ENCODE results near the gene PLIN5. TPM values are rescaled to one million over a fixed set of nuclear protein-coding genes. Genes with fewer than 3 reads are reported as not detected.

Gene PLIN5
- total and polyA plus RNA-seq, 2 donors (not counting 1 experiment from before 2014, with no cell fraction given): not detected

- no peaks in the 10 kb centered on the region for H3K79me2 ChIP-seq (ENCODE audit: control insufficient read depth, insufficient read depth, low read length)
- H3K36me3 ChIP-seq (ENCODE audit: control insufficient read depth, insufficient read depth, low read length): peaks cover 21% of the 10 kb centered on the region
- no peaks in the 10 kb centered on the region for H3K9me3 ChIP-seq (ENCODE audit: control insufficient read depth, insufficient read depth, low read depth, low read length)
- no peak overlapping the region for H3K27ac ChIP-seq (ENCODE audit: insufficient read depth, low read length)
- no peak for DNase-seq (ENCODE audit: low read depth in 2 of 2)
- TF ChIP-seq EZH2 (IDR thresholded peaks at IDR 0.05; ENCODE audit: low read length, missing control alignments) (no peak), CTCF (conservative IDR thresholded peaks at IDR 0.05 in 1 of 2, IDR thresholded peaks at IDR 0.05 in 1 of 2; ENCODE audit: low read depth in 1 of 2, low read length in 2 of 2) (no peak)
- H3K4me2 ChIP-seq (ENCODE audit: extremely low read depth, insufficient read depth, low read length): no peak overlapping the region
- no peak overlapping the region for H3K9ac ChIP-seq (ENCODE audit: insufficient read depth, low read length)
- no peaks in the 10 kb centered on the region for H4K20me1 ChIP-seq (ENCODE audit: control insufficient read depth, extremely low read depth, insufficient read depth, low read length)
- H3K27me3 ChIP-seq (ENCODE audit: control insufficient read depth, insufficient read depth, low read length): no peaks in the 10 kb centered on the region
- peaks cover 2% of the 10 kb centered on the region for H3K4me1 ChIP-seq (ENCODE audit: control insufficient read depth, extremely low read depth, insufficient read depth, low read length)
- H2AFZ ChIP-seq (ENCODE audit: low read length): no peak overlapping the region
- no peak overlapping the region for H3K4me3 ChIP-seq (replicated peaks in 1 of 4; ENCODE audit: control extremely low read depth in 1 of 4, insufficient read depth in 1 of 4, low read depth in 3 of 4, low read length in 4 of 4)
Observed at GRCh38 chr19:4501691-4502090, 33.3 kb downstream of the PLIN5 start.

DNA sequence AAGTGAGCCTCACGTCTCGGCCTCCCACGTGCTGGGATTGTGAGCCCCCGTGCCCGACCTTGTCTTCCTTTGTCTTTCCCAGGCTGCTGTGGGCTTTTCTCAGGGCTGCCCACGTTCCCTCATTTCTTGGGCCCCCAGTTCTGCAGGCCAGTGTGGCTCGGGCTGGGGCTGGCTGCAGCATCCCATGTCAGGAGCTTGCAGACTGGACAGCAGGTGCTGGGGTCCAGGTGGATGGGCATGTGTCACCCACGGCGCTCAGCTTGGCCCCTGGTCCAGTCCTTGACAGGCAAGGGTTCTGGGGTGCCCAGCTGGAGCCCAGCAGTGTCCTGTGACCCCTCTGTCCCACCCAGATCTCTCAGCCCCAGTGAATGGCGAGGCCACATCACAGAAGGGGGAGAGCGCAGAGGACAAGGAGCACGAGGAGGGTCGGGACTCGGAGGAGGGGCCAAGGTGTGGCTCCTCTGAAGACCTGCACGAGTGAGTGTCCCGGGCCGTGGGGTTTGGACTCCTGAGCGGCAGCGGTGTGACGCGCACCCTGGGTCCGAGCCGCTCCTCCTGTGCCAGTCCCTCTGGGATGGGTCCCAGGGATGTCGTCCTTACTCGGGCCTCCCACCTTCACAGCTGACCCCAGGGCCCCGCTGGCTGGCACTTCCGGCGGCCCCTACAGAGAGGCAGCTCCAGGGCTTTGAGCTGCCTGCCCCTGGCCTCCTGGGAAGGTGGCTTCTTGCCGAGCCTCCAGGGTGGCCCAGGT, 34.0 kb downstream of the PLIN5 start:
- Histone ChIP-seq H3K4me2 (ENCODE audit: extremely low read depth, insufficient read depth, low read length) (no peak overlapping the region), H3K9me3 (ENCODE audit: control insufficient read depth, insufficient read depth, low read depth, low read length) (no peaks in the 10 kb centered on the region), H3K4me1 (ENCODE audit: control insufficient read depth, extremely low read depth, insufficient read depth, low read length) (no peaks in the 10 kb centered on the region), H2AFZ (ENCODE audit: low read length) (no peak overlapping the region), H3K27ac (ENCODE audit: insufficient read depth, low read length) (no peak overlapping the region), H3K4me3 (replicated peaks in 1 of 4; ENCODE audit: control extremely low read depth in 1 of 4, insufficient read depth in 1 of 4, low read depth in 3 of 4, low read length in 4 of 4) (no peak overlapping the region), H3K36me3 (ENCODE audit: control insufficient read depth, insufficient read depth, low read length) (peaks cover 21% of the 10 kb centered on the region), H3K9ac (ENCODE audit: insufficient read depth, low read length) (no peak overlapping the region), H3K27me3 (ENCODE audit: control insufficient read depth, insufficient read depth, low read length) (no peaks in the 10 kb centered on the region), H3K79me2 (ENCODE audit: control insufficient read depth, insufficient read depth, low read length) (no peaks in the 10 kb centered on the region), H4K20me1 (ENCODE audit: control insufficient read depth, extremely low read depth, insufficient read depth, low read length) (no peaks in the 10 kb centered on the region)
- TF ChIP-seq EZH2 (IDR thresholded peaks at IDR 0.05; ENCODE audit: low read length, missing control alignments): no peak
- TF ChIP-seq CTCF (conservative IDR thresholded peaks at IDR 0.05 in 1 of 2, IDR thresholded peaks at IDR 0.05 in 1 of 2; ENCODE audit: low read depth in 1 of 2, low read length in 2 of 2): no peak
- DNase-seq (ENCODE audit: low read depth in 2 of 2): no peak

DNA sequence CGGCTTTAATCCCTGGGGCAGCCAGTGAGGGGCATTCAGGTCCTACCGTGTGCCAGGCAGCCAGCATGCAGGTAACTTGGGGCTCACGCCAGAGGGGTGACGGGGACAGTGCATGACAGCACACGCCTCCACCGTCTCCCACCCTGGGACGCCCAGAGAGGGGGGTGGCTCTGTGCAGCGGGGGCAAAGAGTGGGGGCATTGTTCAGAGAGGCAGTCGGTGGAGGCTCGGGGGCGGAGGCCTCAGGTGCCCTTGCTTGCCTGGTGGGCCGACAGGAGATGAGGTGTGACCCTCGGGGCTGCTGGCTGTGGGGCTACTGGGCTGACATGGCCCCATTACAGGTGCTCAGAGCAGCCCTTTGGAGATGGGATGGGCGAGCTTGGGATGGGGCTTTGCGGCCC, 35.2 kb downstream of the PLIN5 start:
- H2AFZ ChIP-seq (ENCODE audit: low read length): no peak overlapping the region
- no peak for TF ChIP-seq EZH2 (IDR thresholded peaks at IDR 0.05; ENCODE audit: low read length, missing control alignments)
- no peak for TF ChIP-seq CTCF (conservative IDR thresholded peaks at IDR 0.05 in 1 of 2, IDR thresholded peaks at IDR 0.05 in 1 of 2; ENCODE audit: low read depth in 1 of 2, low read length in 2 of 2)
- no peak for DNase-seq (ENCODE audit: low read depth in 2 of 2)
- H3K27me3 ChIP-seq (ENCODE audit: control insufficient read depth, insufficient read depth, low read length): no peaks in the 10 kb centered on the region
- no peaks in the 10 kb centered on the region for H4K20me1 ChIP-seq (ENCODE audit: control insufficient read depth, extremely low read depth, insufficient read depth, low read length)
- no peak overlapping the region for H3K27ac ChIP-seq (ENCODE audit: insufficient read depth, low read length)
- no peak overlapping the region for H3K4me3 ChIP-seq (replicated peaks in 1 of 4; ENCODE audit: control extremely low read depth in 1 of 4, insufficient read depth in 1 of 4, low read depth in 3 of 4, low read length in 4 of 4)
- H3K36me3 ChIP-seq (ENCODE audit: control insufficient read depth, insufficient read depth, low read length): peaks cover 21% of the 10 kb centered on the region
- H3K4me2 ChIP-seq (ENCODE audit: extremely low read depth, insufficient read depth, low read length): no peak overlapping the region
- H3K4me1 ChIP-seq (ENCODE audit: control insufficient read depth, extremely low read depth, insufficient read depth, low read length): no peaks in the 10 kb centered on the region
- H3K79me2 ChIP-seq (ENCODE audit: control insufficient read depth, insufficient read depth, low read length): no peaks in the 10 kb centered on the region
- no peaks in the 10 kb centered on the region for H3K9me3 ChIP-seq (ENCODE audit: control insufficient read depth, insufficient read depth, low read depth, low read length)
- H3K9ac ChIP-seq (ENCODE audit: insufficient read depth, low read length): no peak overlapping the region
